Activated naive CD4-positive, alpha-beta T cell treated with Interleukin-2 at 50 U/mL for 16 hours (primary cell): ENCODE measurements around the gene ARSB.
"Not testable (repeated sequence)": the region's sequence is repeated elsewhere in the genome, so short reads cannot be mapped to it uniquely, and the experiment has no call there.

ENCODE experiments used
- DNase-seq: peaks from one replicate; pipeline ENCODE4 v3.0.0-alpha.2; 2020

Gene ARSB

GRCh38 chr5:78746021-78746770, 238.9 kb downstream of the ARSB start:
- DNase-seq: no peak

GRCh38 chr5:78744951-78745534, 240.1 kb downstream of the ARSB start:
- DNase-seq: no peak

GRCh38 chr5:78741019-78741418, 244.1 kb downstream of the ARSB start:
- no peak for DNase-seq

GRCh38 chr5:78738693-78739300, 246.3 kb downstream of the ARSB start:
- DNase-seq: no peak

GRCh38 chr5:78738104-78738503, 247.0 kb downstream of the ARSB start:
- no peak for DNase-seq

- no peak for DNase-seq
These were observed 249.2 kb downstream of the ARSB start for GRCh38 chr5:78735834-78736463.

- no peak for DNase-seq
These were observed 250.2 kb downstream of the ARSB start for GRCh38 chr5:78734950-78735349.

- no peak for DNase-seq
These were observed 250.8 kb downstream of the ARSB start for GRCh38 chr5:78734094-78734845.

GRCh38 chr5:78732721-78733120, 252.4 kb downstream of the ARSB start:
- DNase-seq: not testable (repeated sequence)

- no peak for DNase-seq
These were observed 253.2 kb downstream of the ARSB start for GRCh38 chr5:78731884-78732283.

- no peak for DNase-seq
These were observed 254.6 kb downstream of the ARSB start for GRCh38 chr5:78730300-78731094.

- no peak for DNase-seq
These were observed 257.0 kb downstream of the ARSB start for GRCh38 chr5:78727786-78728761.
